Measurements from ENCODE around the gene IGF1R. TPM values are rescaled to one million over a fixed set of nuclear protein-coding genes. Genes with fewer than 3 reads are reported as not detected.

The IGF1R gene
- total and polyA plus RNA-seq, 4 experiments from 2014 or later = 0.45 to 49.2 (median 25.1) TPM

DNA sequence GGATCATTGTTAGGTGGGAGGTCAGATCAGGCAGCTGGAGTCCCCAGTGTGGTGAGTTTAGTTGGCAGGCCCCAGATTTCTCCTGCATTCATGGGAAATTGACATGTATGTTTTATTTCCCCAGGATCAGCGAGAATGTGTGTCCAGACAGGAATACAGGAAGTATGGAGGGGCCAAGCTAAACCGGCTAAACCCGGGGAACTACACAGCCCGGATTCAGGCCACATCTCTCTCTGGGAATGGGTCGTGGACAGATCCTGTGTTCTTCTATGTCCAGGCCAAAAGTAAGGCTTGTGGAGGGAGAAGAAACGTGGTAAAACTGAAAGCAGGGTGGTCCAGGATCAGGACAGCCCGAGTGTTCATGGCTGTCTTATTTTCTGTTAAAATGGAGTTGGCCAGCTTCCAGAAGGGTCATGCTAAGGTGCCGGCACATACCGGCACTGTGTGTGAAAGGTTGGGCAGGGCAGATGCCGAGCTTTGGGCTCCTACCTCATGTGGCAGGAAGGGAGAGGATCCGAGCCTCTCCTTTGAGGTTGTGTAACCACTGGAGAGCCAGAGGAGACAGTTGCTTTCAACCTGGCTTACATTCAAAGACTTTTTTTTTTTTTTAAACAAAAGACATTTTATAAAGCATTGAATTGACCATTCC lies 276.2 kb downstream of the IGF1R start:
- H3K9me3 Mint-ChIP-seq = no peaks in the 10 kb centered on the region
- DNase-seq = no peak
- H3K4me1 Mint-ChIP-seq = peaks cover 5 to 10% (median 6%) of the 10 kb centered on the region in 4 donors
- H3K27ac Mint-ChIP-seq = peak overlapping the region in 1 of 7 donors; percentile 44
- Histone ChIP-seq H3K27ac (ENCODE audit: low read depth, low read length) (no peak overlapping the region), H3K36me3 (ENCODE audit: insufficient read depth, low read length) (peaks cover 3% of the 10 kb centered on the region), H3K4me1 (ENCODE audit: insufficient read depth, low read length) (no peaks in the 10 kb centered on the region), H3K27me3 (ENCODE audit: insufficient read depth, low read length) (no peaks in the 10 kb centered on the region), H3K9me3 (ENCODE audit: control insufficient read depth in 1 of 2, low read length in 2 of 2) (no peaks in the 10 kb centered on the region), H3K4me3 (ENCODE audit: low read length in 2 of 2) (no peak overlapping the region)
- ChIA-PET CTCF (ENCODE audit: partially characterized antibody) (no interaction called here), POLR2A (ENCODE audit: partially characterized antibody) (no interaction called here)
- intact Hi-C loops (cut with micrococcal nuclease) = no loop called here
- H3K27me3 Mint-ChIP-seq = no peaks in the 10 kb centered on the region
- peaks cover 9 to 11% of the 10 kb centered on the region in 2 donors for H3K36me3 Mint-ChIP-seq
- H3K4me3 Mint-ChIP-seq = no peak overlapping the region

DNA sequence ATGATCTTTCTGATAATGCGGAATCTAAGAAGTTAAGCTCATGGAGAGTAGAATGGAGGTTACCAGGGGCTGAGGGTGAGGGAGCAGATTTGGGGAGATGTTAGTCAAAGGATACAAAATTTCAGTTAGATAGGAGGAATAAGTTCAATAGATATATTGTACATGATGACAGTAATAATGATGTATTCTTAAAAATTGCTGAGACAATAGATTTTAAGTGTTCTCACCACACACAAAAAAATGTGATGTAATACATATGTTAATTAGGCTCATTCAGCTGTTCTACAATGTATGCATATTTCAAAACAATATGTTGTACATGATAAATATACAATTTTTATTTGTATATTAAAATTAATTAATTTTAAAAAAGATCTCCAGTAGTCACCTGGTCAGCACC lies 277.9 kb downstream of the IGF1R start:
- H3K4me3 ChIP-seq (ENCODE audit: low read length in 2 of 2) = no peak overlapping the region
- intact Hi-C loops (cut with micrococcal nuclease) = no loop called here
- no peaks in the 10 kb centered on the region for H3K27me3 Mint-ChIP-seq

DNA sequence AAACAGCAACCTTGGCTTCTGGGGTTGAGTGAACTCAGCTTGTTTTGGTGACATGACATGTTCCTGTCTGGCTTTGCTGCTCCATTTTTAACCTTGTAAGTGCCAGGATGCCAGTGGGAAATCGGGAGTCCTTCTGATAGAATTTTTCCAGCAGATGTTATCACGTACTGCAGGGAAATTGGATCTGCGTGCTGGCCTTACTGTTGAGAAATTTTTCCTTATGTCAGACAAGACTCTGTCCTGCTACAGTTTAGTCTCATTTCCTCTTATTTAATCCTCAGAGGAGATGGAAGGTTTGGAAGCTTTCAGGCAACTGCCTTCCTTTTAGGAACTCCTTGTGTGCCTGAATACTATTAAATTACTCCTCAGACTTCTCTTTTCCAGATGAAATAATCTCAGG lies 278.7 kb downstream of the IGF1R start:
- Histone ChIP-seq H3K36me3 (ENCODE audit: insufficient read depth, low read length) (peaks cover 3% of the 10 kb centered on the region), H3K9me3 (ENCODE audit: control insufficient read depth in 1 of 2, low read length in 2 of 2) (no peaks in the 10 kb centered on the region), H3K4me1 (ENCODE audit: insufficient read depth, low read length) (no peaks in the 10 kb centered on the region), H3K27ac (ENCODE audit: low read depth, low read length) (no peak overlapping the region), H3K27me3 (ENCODE audit: insufficient read depth, low read length) (no peaks in the 10 kb centered on the region), H3K4me3 (ENCODE audit: low read length in 2 of 2) (no peak overlapping the region)
- CTCF ChIA-PET (ENCODE audit: partially characterized antibody) = no interaction called here
- POLR2A ChIA-PET (ENCODE audit: partially characterized antibody) = no interaction called here
- H3K9me3 Mint-ChIP-seq = no peaks in the 10 kb centered on the region
- no peaks in the 10 kb centered on the region for H3K4me1 Mint-ChIP-seq
- H3K36me3 Mint-ChIP-seq = peaks cover 9 to 13% of the 10 kb centered on the region in 2 donors
- intact Hi-C loops (cut with micrococcal nuclease) = no loop called here
- H3K27ac Mint-ChIP-seq = peak overlapping the region in 1 of 7 donors; percentile 35
- H3K27me3 Mint-ChIP-seq = no peaks in the 10 kb centered on the region
- H3K4me3 Mint-ChIP-seq = no peak overlapping the region
- no peak for DNase-seq

More for the DNA sequence above, 277.9 kb downstream of the IGF1R start:
- Histone ChIP-seq H3K36me3 (ENCODE audit: insufficient read depth, low read length) (peaks cover 3% of the 10 kb centered on the region), H3K9me3 (ENCODE audit: control insufficient read depth in 1 of 2, low read length in 2 of 2) (no peaks in the 10 kb centered on the region), H3K27me3 (ENCODE audit: insufficient read depth, low read length) (no peaks in the 10 kb centered on the region), H3K4me1 (ENCODE audit: insufficient read depth, low read length) (no peaks in the 10 kb centered on the region), H3K27ac (ENCODE audit: low read depth, low read length) (no peak overlapping the region)
- no peak for DNase-seq
- peaks cover 9 to 11% of the 10 kb centered on the region in 2 donors for H3K36me3 Mint-ChIP-seq
- no peak overlapping the region for H3K4me3 Mint-ChIP-seq
- peak overlapping the region in 1 of 7 donors; percentile 26 for H3K27ac Mint-ChIP-seq
- ChIA-PET POLR2A (ENCODE audit: partially characterized antibody) (no interaction called here), CTCF (ENCODE audit: partially characterized antibody) (no interaction called here)
- H3K4me1 Mint-ChIP-seq = no peaks in the 10 kb centered on the region
- no peaks in the 10 kb centered on the region for H3K9me3 Mint-ChIP-seq

- Mint-ChIP-seq H3K27ac (no peak overlapping the region), H3K27me3 (no peaks in the 10 kb centered on the region), H3K36me3 (peaks cover 3 to 13% of the 10 kb centered on the region in 2 donors), H3K4me3 (peak overlapping the region in 2 of 8 donors; percentile 2 to 7), H3K4me1 (no peaks in the 10 kb centered on the region), H3K9me3 (no peaks in the 10 kb centered on the region)
- no peak overlapping the region for H3K4me3 ChIP-seq (ENCODE audit: low read length in 2 of 2)
- H3K9me3 ChIP-seq (ENCODE audit: control insufficient read depth in 1 of 2, low read length in 2 of 2) = no peaks in the 10 kb centered on the region
- H3K4me1 ChIP-seq (ENCODE audit: insufficient read depth, low read length) = no peaks in the 10 kb centered on the region
- H3K27ac ChIP-seq (ENCODE audit: low read depth, low read length) = no peak overlapping the region
- H3K36me3 ChIP-seq (ENCODE audit: insufficient read depth, low read length) = no peaks in the 10 kb centered on the region
- no peak for DNase-seq
- H3K27me3 ChIP-seq (ENCODE audit: insufficient read depth, low read length) = no peaks in the 10 kb centered on the region
- POLR2A ChIA-PET (ENCODE audit: partially characterized antibody) = no interaction called here
- intact Hi-C loops (cut with micrococcal nuclease) = no loop called here
- CTCF ChIA-PET (ENCODE audit: partially characterized antibody) = no interaction called here
Measured at GRCh38 chr15:98927996-98928395, 279.7 kb downstream of the IGF1R start.

DNA sequence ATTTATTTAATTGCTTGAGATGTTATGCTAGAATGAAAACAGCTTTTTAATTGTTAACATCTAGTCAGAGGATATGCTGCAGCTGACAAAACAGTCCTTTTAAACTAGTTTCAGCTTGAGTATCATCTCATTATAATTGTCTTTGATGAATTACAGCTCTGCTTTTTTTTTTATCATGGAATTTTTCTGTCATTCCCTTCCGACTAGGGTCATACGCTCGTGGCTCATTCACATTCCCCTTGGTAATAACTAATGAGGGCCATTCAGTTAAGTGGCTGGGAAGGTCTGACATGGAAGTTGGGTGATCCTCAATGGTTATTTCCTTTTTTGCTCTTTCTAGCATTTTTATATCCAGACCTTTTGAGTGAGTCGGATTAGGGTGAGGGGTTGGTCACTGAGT lies 282.2 kb downstream of the IGF1R start:
- H3K36me3 ChIP-seq (ENCODE audit: insufficient read depth, low read length) = no peaks in the 10 kb centered on the region
- H3K9me3 ChIP-seq (ENCODE audit: control insufficient read depth in 1 of 2, low read length in 2 of 2) = no peaks in the 10 kb centered on the region
- no peaks in the 10 kb centered on the region for H3K27me3 ChIP-seq (ENCODE audit: insufficient read depth, low read length)
- ChIA-PET POLR2A (ENCODE audit: partially characterized antibody) (no interaction called here), CTCF (ENCODE audit: partially characterized antibody) (no interaction called here)
- H3K27me3 Mint-ChIP-seq = no peaks in the 10 kb centered on the region
- H3K27ac Mint-ChIP-seq = no peak overlapping the region
- intact Hi-C loops (cut with micrococcal nuclease) = no loop called here
- no peak overlapping the region for H3K4me3 ChIP-seq (ENCODE audit: low read length in 2 of 2)
- DNase-seq = no peak
- H3K9me3 Mint-ChIP-seq = no peaks in the 10 kb centered on the region
- H3K4me3 Mint-ChIP-seq = no peak overlapping the region
- H3K4me1 ChIP-seq (ENCODE audit: insufficient read depth, low read length) = no peaks in the 10 kb centered on the region
- no peak overlapping the region for H3K27ac ChIP-seq (ENCODE audit: low read depth, low read length)
- H3K4me1 Mint-ChIP-seq = no peaks in the 10 kb centered on the region
- peaks cover 3 to 9% of the 10 kb centered on the region in 2 donors for H3K36me3 Mint-ChIP-seq

DNA sequence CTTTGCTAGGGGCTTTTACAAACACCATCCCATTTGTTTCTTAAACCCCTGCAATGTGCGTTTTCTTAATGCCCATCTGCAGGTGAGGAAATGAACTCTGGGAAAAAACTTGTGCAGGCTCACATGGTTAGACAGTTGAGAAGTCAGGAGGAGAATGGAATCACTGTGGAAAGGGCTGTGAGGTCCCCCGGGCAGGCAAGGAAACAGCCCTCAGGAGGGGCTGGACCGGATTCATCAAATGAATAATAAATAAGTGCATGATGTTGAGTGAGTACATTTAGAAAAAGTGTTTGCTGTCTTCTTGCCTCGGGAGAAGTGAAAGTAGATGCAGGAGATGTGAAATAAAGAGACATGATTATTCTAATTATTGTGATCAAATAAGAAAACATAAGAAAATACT lies 282.7 kb downstream of the IGF1R start:
- no peak for DNase-seq
- no peaks in the 10 kb centered on the region for H3K9me3 Mint-ChIP-seq
- intact Hi-C loops (cut with micrococcal nuclease) = no loop called here
- POLR2A ChIA-PET (ENCODE audit: partially characterized antibody) = no interaction called here
- H3K36me3 ChIP-seq (ENCODE audit: insufficient read depth, low read length) = no peaks in the 10 kb centered on the region
- no peak overlapping the region for H3K27ac Mint-ChIP-seq
- H3K4me1 ChIP-seq (ENCODE audit: insufficient read depth, low read length) = no peaks in the 10 kb centered on the region
- peaks cover 3 to 11% of the 10 kb centered on the region in 2 donors for H3K36me3 Mint-ChIP-seq
- H3K27me3 Mint-ChIP-seq = no peaks in the 10 kb centered on the region
- no peaks in the 10 kb centered on the region for H3K4me1 Mint-ChIP-seq
- H3K9me3 ChIP-seq (ENCODE audit: control insufficient read depth in 1 of 2, low read length in 2 of 2) = no peaks in the 10 kb centered on the region
- no peak overlapping the region for H3K4me3 ChIP-seq (ENCODE audit: low read length in 2 of 2)
- H3K27me3 ChIP-seq (ENCODE audit: insufficient read depth, low read length) = no peaks in the 10 kb centered on the region
- CTCF ChIA-PET (ENCODE audit: partially characterized antibody) = no interaction called here
- no peak overlapping the region for H3K4me3 Mint-ChIP-seq
- no peak overlapping the region for H3K27ac ChIP-seq (ENCODE audit: low read depth, low read length)

- Mint-ChIP-seq H3K27me3 (no peaks in the 10 kb centered on the region), H3K9me3 (no peaks in the 10 kb centered on the region), H3K27ac (no peak overlapping the region), H3K36me3 (peaks cover 0 to 17% of the 10 kb centered on the region in 2 donors), H3K4me1 (peaks cover 0 to 1% (median 0%) of the 10 kb centered on the region in 4 donors), H3K4me3 (no peak overlapping the region)
- Histone ChIP-seq H3K36me3 (ENCODE audit: insufficient read depth, low read length) (no peaks in the 10 kb centered on the region), H3K27me3 (ENCODE audit: insufficient read depth, low read length) (no peaks in the 10 kb centered on the region), H3K27ac (ENCODE audit: low read depth, low read length) (no peak overlapping the region), H3K4me1 (ENCODE audit: insufficient read depth, low read length) (no peaks in the 10 kb centered on the region), H3K4me3 (ENCODE audit: low read length in 2 of 2) (no peak overlapping the region), H3K9me3 (ENCODE audit: control insufficient read depth in 1 of 2, low read length in 2 of 2) (no peaks in the 10 kb centered on the region)
- POLR2A ChIA-PET (ENCODE audit: partially characterized antibody) = no interaction called here
- DNase-seq = no peak
- intact Hi-C loops (cut with micrococcal nuclease) = no loop called here
- CTCF ChIA-PET (ENCODE audit: partially characterized antibody) = no interaction called here
Measured at GRCh38 chr15:98933406-98933805, 285.1 kb downstream of the IGF1R start.

DNA sequence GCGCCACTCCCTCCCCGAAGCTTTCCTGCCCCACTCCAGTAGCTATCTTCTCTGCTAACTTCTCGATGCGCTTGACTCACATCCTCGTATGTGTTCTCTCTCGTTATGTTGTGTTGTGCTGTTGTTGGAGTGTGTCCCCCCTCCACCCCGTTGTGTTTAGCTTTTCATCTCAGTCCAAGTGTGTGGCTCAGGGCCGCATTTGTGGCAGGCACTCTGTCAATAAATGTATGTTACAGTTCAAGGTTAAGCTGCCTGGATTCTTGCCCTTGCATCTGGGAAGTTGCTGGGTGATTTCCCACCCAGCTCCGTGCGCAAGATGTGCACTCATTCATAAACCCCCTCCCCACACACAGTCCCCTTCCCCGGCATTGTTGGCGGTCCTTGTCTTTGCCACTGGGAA lies 287.4 kb downstream of the IGF1R start:
- Histone ChIP-seq H3K27me3 (ENCODE audit: insufficient read depth, low read length) (no peaks in the 10 kb centered on the region), H3K4me1 (ENCODE audit: insufficient read depth, low read length) (no peaks in the 10 kb centered on the region), H3K36me3 (ENCODE audit: insufficient read depth, low read length) (no peaks in the 10 kb centered on the region), H3K4me3 (ENCODE audit: low read length in 2 of 2) (no peak overlapping the region), H3K27ac (ENCODE audit: low read depth, low read length) (no peak overlapping the region), H3K9me3 (ENCODE audit: control insufficient read depth in 1 of 2, low read length in 2 of 2) (no peaks in the 10 kb centered on the region)
- Mint-ChIP-seq H3K36me3 (peaks cover 0 to 19% of the 10 kb centered on the region in 2 donors), H3K9me3 (no peaks in the 10 kb centered on the region), H3K4me1 (peaks cover 0 to 1% (median 0%) of the 10 kb centered on the region in 4 donors), H3K27ac (no peak overlapping the region), H3K4me3 (no peak overlapping the region), H3K27me3 (no peaks in the 10 kb centered on the region)
- ChIA-PET CTCF (ENCODE audit: partially characterized antibody) (no interaction called here), POLR2A (ENCODE audit: partially characterized antibody) (no interaction called here)
- no peak for DNase-seq
- intact Hi-C loops (cut with micrococcal nuclease) = no loop called here
